ENCODE measurements around the gene MYO3B. TPM values are rescaled to one million over a fixed set of nuclear protein-coding genes. Genes with fewer than 3 reads are reported as not detected.

The MYO3B gene
- total and polyA plus RNA-seq, 2 of the 8 experiments (the other 6 are each of a cell fraction or from before 2014, with no cell fraction given) = 0.17 to 0.19 TPM

DNA sequence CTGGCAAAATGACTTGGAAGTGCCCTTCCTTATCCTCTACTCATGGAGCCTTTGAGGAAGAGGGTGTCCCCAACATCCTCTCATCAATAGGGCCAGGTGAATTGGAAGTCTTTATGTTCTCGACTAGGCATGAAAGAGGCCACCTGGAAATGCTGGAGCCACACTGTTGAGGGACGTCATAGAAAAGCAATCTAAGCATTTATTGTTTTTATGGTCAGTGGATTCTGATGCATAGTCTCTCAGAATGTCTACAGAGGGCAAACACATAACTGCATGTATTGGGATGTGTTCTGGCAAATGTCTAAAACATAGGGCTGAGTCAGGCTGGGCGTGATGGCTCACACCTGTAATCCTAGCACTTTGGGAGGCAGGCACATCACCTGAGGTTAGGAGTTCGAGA is 290.6 kb downstream of the MYO3B start:
- Histone ChIP-seq H2AFZ (ENCODE audit: low read length) (no peak overlapping the region), H3K4me2 (ENCODE audit: insufficient read depth in 1 of 2, low read depth in 2 of 2, low read length in 2 of 2) (no peak overlapping the region), H3K18ac (ENCODE audit: extremely low read depth, low read length) (no peak overlapping the region), H3K79me1 (ENCODE audit: low read depth, low read length) (no peaks in the 10 kb centered on the region), H4K8ac (ENCODE audit: extremely low read depth, insufficient read depth, low read length) (no peak overlapping the region), H2BK15ac (ENCODE audit: low read length) (no peak overlapping the region), H3K56ac (replicated peaks; ENCODE audit: insufficient read length, low read depth, low read length) (no peak overlapping the region), H3K4me3 (ENCODE audit: extremely low read depth in 1 of 4, insufficient read depth in 2 of 4, low read depth in 3 of 4, low read length in 4 of 4) (no peak overlapping the region), H3K23ac (ENCODE audit: insufficient read length) (no peak overlapping the region), H4K91ac (replicated peaks; ENCODE audit: insufficient read length, low read length) (no peak overlapping the region), H3K9me3 (ENCODE audit: insufficient read depth in 2 of 2, low read depth in 1 of 2, low read length in 1 of 2) (no peaks in the 10 kb centered on the region), H3K9ac (replicated peaks in 1 of 4; ENCODE audit: extremely low read depth in 1 of 4, low read depth in 3 of 4, low read length in 3 of 4) (no peak overlapping the region), H3K23me2 (ENCODE audit: low read depth, low read length) (no peaks in the 10 kb centered on the region), H3K14ac (ENCODE audit: insufficient read length) (no peak overlapping the region), H2BK20ac (ENCODE audit: low read length) (no peak overlapping the region), H3K4ac (replicated peaks; ENCODE audit: insufficient read length, low read depth, low read length) (no peak overlapping the region), H2BK5ac (ENCODE audit: low read depth, low read length) (no peak overlapping the region), H2BK120ac (replicated peaks; ENCODE audit: low read depth, low read length) (no peak overlapping the region), H2AK5ac (ENCODE audit: low read depth, low read length) (no peak overlapping the region), H3K27ac (ENCODE audit: low read depth, low read length) (no peak overlapping the region), H4K20me1 (replicated peaks in 1 of 2; ENCODE audit: control insufficient read depth in 1 of 2, insufficient read depth in 2 of 2, low read length in 2 of 2) (no peaks in the 10 kb centered on the region), H3K27me3 (replicated peaks in 1 of 4; ENCODE audit: control insufficient read depth in 3 of 4, extremely low read depth in 1 of 4, insufficient read depth in 3 of 4, low read length in 3 of 4) (no peaks in the 10 kb centered on the region), H2BK12ac (ENCODE audit: low read depth, low read length) (no peak overlapping the region), H4K5ac (ENCODE audit: insufficient read length, low read depth, low read length) (no peak overlapping the region), H3K79me2 (ENCODE audit: control insufficient read depth in 1 of 2, insufficient read depth in 2 of 2, low read length in 2 of 2) (no peaks in the 10 kb centered on the region), H3K4me1 (replicated peaks in 1 of 4; ENCODE audit: control insufficient read depth in 3 of 4, insufficient read depth in 4 of 4, low read length in 3 of 4) (no peaks in the 10 kb centered on the region), H3K36me3 (ENCODE audit: control insufficient read depth in 2 of 4, insufficient read depth in 4 of 4, low read length in 3 of 4) (no peaks in the 10 kb centered on the region)
- no peak for FAIRE-seq
- whole genome bisulfite sequencing, 2 experiments (ENCODE audit: extremely low coverage in 1 of 2, insufficient coverage in 1 of 2, insufficient read length in 1 of 2, insufficient replicate concordance in 2 of 2, low coverage in 1 of 2, low lambda C conversion rate in 2 of 2, missing lambda C conversion rate in 1 of 2) = 92% methylated on average over 4 of the region's 4 CpGs; no CpG with 5 or more reads in 1 of the 2 experiments
- ChIA-PET POLR2A (ENCODE audit: partially characterized antibody) (no interaction called here), CTCF (ENCODE audit: partially characterized antibody) (interaction anchor here (1.2 kb wide), 1 partner anchor 285 kb away, joined by 3 read pairs; no protein-coding TSS in a partner anchor)
- DNase-seq (ENCODE audit: low read depth in 1 of 2, low spot score in 2 of 2) = no peak
- TF ChIP-seq RBBP5 (IDR thresholded peaks at IDR 0.05; ENCODE audit: borderline replicate concordance, low read depth, low read length) (no peak), PHF8 (conservative IDR thresholded peaks at IDR 0.05; ENCODE audit: low read depth, low read length) (no peak), CBX8 (IDR thresholded peaks at IDR 0.05; ENCODE audit: borderline replicate concordance, low read depth, low read length) (no peak), EP300 (IDR thresholded peaks at IDR 0.05; ENCODE audit: borderline replicate concordance in 1 of 2, low read depth in 2 of 2, low read length in 2 of 2) (no peak), CHD1 (IDR thresholded peaks at IDR 0.05; ENCODE audit: low read depth, low read length) (no peak), NANOG (IDR thresholded peaks at IDR 0.05; ENCODE audit: insufficient read depth, low read depth, low read length, poor library complexity, severe bottlenecking) (no peak), RNF2 (IDR thresholded peaks at IDR 0.05; ENCODE audit: borderline replicate concordance, low read depth, low read length, missing control alignments, poor library complexity, severe bottlenecking) (no peak), TEAD4 (IDR thresholded peaks at IDR 0.05; ENCODE audit: low read depth, low read length) (no peak), TAF1 (IDR thresholded peaks at IDR 0.05; ENCODE audit: low read depth, low read length) (no peak), RAD21 (IDR thresholded peaks at IDR 0.05 in 1 of 2, conservative IDR thresholded peaks at IDR 0.05 in 1 of 2; ENCODE audit: low read depth in 2 of 2, low read length in 2 of 2) (no peak)
